ENCODE data around the gene LAMC2. TPM values are rescaled to one million over a fixed set of nuclear protein-coding genes. Genes with fewer than 3 reads are reported as not detected.
A peak's percentile ranks its signal among the peaks of the same experiment; 100 is the strongest.

LAMC2 gene
- polyA plus RNA-seq, 3 donors = not detected

GRCh38 chr1:183226361-183226760, 40.3 kb downstream of the LAMC2 start:
- Histone ChIP-seq H3K9me3 (replicated peaks in 1 of 2; ENCODE audit: control insufficient read depth in 1 of 2, insufficient read depth in 1 of 2, low read length in 2 of 2) (no peaks in the 10 kb centered on the region), H3K27me3 (ENCODE audit: control insufficient read depth in 2 of 2, insufficient read depth in 2 of 2, low read length in 2 of 2) (no peaks in the 10 kb centered on the region), H3K27ac (ENCODE audit: low read depth in 1 of 2, low read length in 2 of 2) (no peak overlapping the region), H4K20me1 (ENCODE audit: insufficient read depth, low read length) (no peaks in the 10 kb centered on the region), H3K4me1 (ENCODE audit: control insufficient read depth in 1 of 2, insufficient read depth in 2 of 2, low read length in 2 of 2) (no peaks in the 10 kb centered on the region), H2AFZ (ENCODE audit: insufficient read depth, low read depth, low read length, poor library complexity, severe bottlenecking) (no peak overlapping the region), H3K4me2 (replicated peaks; ENCODE audit: extremely low read depth, low read length, poor library complexity, severe bottlenecking) (no peak overlapping the region), H3K4me3 (replicated peaks in 1 of 3; ENCODE audit: low read depth in 2 of 3, low read length in 3 of 3) (no peak overlapping the region), H3K79me2 (ENCODE audit: insufficient read depth, low read length) (no peaks in the 10 kb centered on the region), H3K9ac (ENCODE audit: insufficient read depth, low read length, poor library complexity, severe bottlenecking) (no peak overlapping the region), H3K36me3 (replicated peaks in 1 of 2; ENCODE audit: control insufficient read depth in 1 of 2, insufficient read depth in 2 of 2, low read length in 2 of 2) (no peaks in the 10 kb centered on the region)
- peaks cover 0 to 4% (median 2%) of the 10 kb centered on the region in 3 donors for H3K27me3 Mint-ChIP-seq (ENCODE audit: low read depth in 3 of 3)
- no peak for DNase-seq
- H3K4me3 Mint-ChIP-seq = no peak overlapping the region
- H3K36me3 Mint-ChIP-seq = no peaks in the 10 kb centered on the region
- intact Hi-C loops (cut with micrococcal nuclease) = no loop called here
- TF ChIP-seq CTCF (IDR thresholded peaks at IDR 0.05) = no peak
- WGBS (ENCODE audit: insufficient coverage) = 100% methylated on average over 1 of the region's 4 CpGs
- no peaks in the 10 kb centered on the region for H3K9me3 Mint-ChIP-seq
- peak overlapping the region in 1 of 7 donors; percentile 1 for H3K27ac Mint-ChIP-seq
- no peaks in the 10 kb centered on the region for H3K4me1 Mint-ChIP-seq

GRCh38 chr1:183226963-183227362, 40.9 kb downstream of the LAMC2 start:
- H3K27me3 Mint-ChIP-seq (ENCODE audit: low read depth in 3 of 3) = peaks cover 0 to 4% (median 2%) of the 10 kb centered on the region in 3 donors
- Histone ChIP-seq H3K27ac (ENCODE audit: low read depth in 1 of 2, low read length in 2 of 2) (no peak overlapping the region), H4K20me1 (ENCODE audit: insufficient read depth, low read length) (no peaks in the 10 kb centered on the region), H3K79me2 (ENCODE audit: insufficient read depth, low read length) (no peaks in the 10 kb centered on the region), H3K9ac (ENCODE audit: insufficient read depth, low read length, poor library complexity, severe bottlenecking) (no peak overlapping the region), H3K4me1 (ENCODE audit: control insufficient read depth in 1 of 2, insufficient read depth in 2 of 2, low read length in 2 of 2) (no peaks in the 10 kb centered on the region), H3K36me3 (replicated peaks in 1 of 2; ENCODE audit: control insufficient read depth in 1 of 2, insufficient read depth in 2 of 2, low read length in 2 of 2) (no peaks in the 10 kb centered on the region), H2AFZ (ENCODE audit: insufficient read depth, low read depth, low read length, poor library complexity, severe bottlenecking) (no peak overlapping the region), H3K9me3 (replicated peaks in 1 of 2; ENCODE audit: control insufficient read depth in 1 of 2, insufficient read depth in 1 of 2, low read length in 2 of 2) (no peaks in the 10 kb centered on the region), H3K4me3 (replicated peaks in 1 of 3; ENCODE audit: low read depth in 2 of 3, low read length in 3 of 3) (no peak overlapping the region), H3K4me2 (replicated peaks; ENCODE audit: extremely low read depth, low read length, poor library complexity, severe bottlenecking) (no peak overlapping the region), H3K27me3 (ENCODE audit: control insufficient read depth in 2 of 2, insufficient read depth in 2 of 2, low read length in 2 of 2) (no peaks in the 10 kb centered on the region)
- no peak for DNase-seq
- no peaks in the 10 kb centered on the region for H3K4me1 Mint-ChIP-seq
- intact Hi-C loops (cut with micrococcal nuclease) = no loop called here
- no peak overlapping the region for H3K27ac Mint-ChIP-seq
- no peak for TF ChIP-seq CTCF (IDR thresholded peaks at IDR 0.05)
- 86% methylated on average over 4 of the region's 4 CpGs for WGBS (ENCODE audit: insufficient coverage)
- no peaks in the 10 kb centered on the region for H3K9me3 Mint-ChIP-seq
- no peaks in the 10 kb centered on the region for H3K36me3 Mint-ChIP-seq
- H3K4me3 Mint-ChIP-seq = no peak overlapping the region
